Neural crest cell (in vitro differentiated cells): Measurements from ENCODE around the gene SLC6A6. TPM values are rescaled to one million over a fixed set of nuclear protein-coding genes. Genes with fewer than 3 reads are reported as not detected.

ENCODE experiments used
- DNase-seq: peaks from one replicate; pipeline ENCODE4 v3.0.0; 2021; ENCODE audit warnings: low read depth, mixed read lengths, low spot score
- H3K27ac Mint-ChIP-seq: one replicate; pipeline ENCODE4 v1.8.0; 2021; ENCODE audit warnings: mild to moderate bottlenecking, mixed read lengths; ENCODE audit not compliant: unreplicated experiment
- H3K27me3 Mint-ChIP-seq: 2 replicates; pipeline ENCODE4 v1.8.0; 2021; ENCODE audit warnings: low read depth, mild to moderate bottlenecking, mixed read lengths
- H3K36me3 Mint-ChIP-seq: 2 replicates; pipeline ENCODE4 v1.8.0; 2021; ENCODE audit warnings: low read depth, mild to moderate bottlenecking, mixed read lengths
- H3K4me1 Mint-ChIP-seq: 2 replicates; pipeline ENCODE4 v1.8.0; 2021; ENCODE audit warnings: mixed read lengths
- H3K4me3 Mint-ChIP-seq: one replicate; pipeline ENCODE4 v1.8.0; 2021; ENCODE audit warnings: mild to moderate bottlenecking, mixed read lengths
- H3K9me3 Mint-ChIP-seq: 2 replicates; pipeline ENCODE4 v1.8.0; 2021; ENCODE audit warnings: mixed read lengths
- CTCF ChIP-seq: fragments of 200-600 bp; sonication (generic); conservative IDR thresholded peaks from 2 replicates; pipeline ENCODE4 v1.5.0; 2021; ENCODE audit warnings: antibody characterized with exemption, mild to moderate bottlenecking
- total RNA-seq: library from RNA; stranded (reverse); gene quantifications from 2 replicates; pipeline ENCODE4 v1.2.1, GENCODE V29; 2021

SLC6A6 gene
- total RNA-seq, 1 donor from 2014 or later = 33.8 TPM

- no peak for TF ChIP-seq CTCF
- Mint-ChIP-seq H3K4me3 (no peak overlapping the region), H3K27me3 (no peaks in the 10 kb centered on the region), H3K36me3 (no peaks in the 10 kb centered on the region), H3K9me3 (no peaks in the 10 kb centered on the region), H3K27ac (no peak overlapping the region), H3K4me1 (peaks cover 34% of the 10 kb centered on the region)
- no peak for DNase-seq
These were observed 23.9 kb downstream of the SLC6A6 start for GRCh38 chr3:14426305-14426620.

GRCh38 chr3:14428087-14429033 lies 26.0 kb downstream of the SLC6A6 start:
- H3K9me3 Mint-ChIP-seq = no peaks in the 10 kb centered on the region
- no peak overlapping the region for H3K27ac Mint-ChIP-seq
- TF ChIP-seq CTCF = no peak
- DNase-seq = no peak
- H3K36me3 Mint-ChIP-seq = no peaks in the 10 kb centered on the region
- H3K4me3 Mint-ChIP-seq = no peak overlapping the region
- no peaks in the 10 kb centered on the region for H3K27me3 Mint-ChIP-seq
- H3K4me1 Mint-ChIP-seq = peaks cover 52% of the 10 kb centered on the region

- DNase-seq = no peak
- TF ChIP-seq CTCF = no peak
- Mint-ChIP-seq H3K4me3 (no peak overlapping the region), H3K9me3 (no peaks in the 10 kb centered on the region), H3K27ac (peak overlapping the region; percentile 27), H3K27me3 (no peaks in the 10 kb centered on the region), H3K4me1 (peaks cover 57% of the 10 kb centered on the region), H3K36me3 (no peaks in the 10 kb centered on the region)
These were observed 26.8 kb downstream of the SLC6A6 start for GRCh38 chr3:14429237-14429636.

GRCh38 chr3:14429640-14430039 lies 27.2 kb downstream of the SLC6A6 start:
- no peak for TF ChIP-seq CTCF
- H3K4me1 Mint-ChIP-seq = peaks cover 61% of the 10 kb centered on the region
- DNase-seq = no peak
- H3K27me3 Mint-ChIP-seq = no peaks in the 10 kb centered on the region
- no peaks in the 10 kb centered on the region for H3K36me3 Mint-ChIP-seq
- H3K9me3 Mint-ChIP-seq = no peaks in the 10 kb centered on the region
- peak overlapping the region; percentile 10 for H3K27ac Mint-ChIP-seq
- H3K4me3 Mint-ChIP-seq = no peak overlapping the region

- no peak for TF ChIP-seq CTCF
- no peak overlapping the region for H3K4me3 Mint-ChIP-seq
- H3K36me3 Mint-ChIP-seq = no peaks in the 10 kb centered on the region
- DNase-seq = no peak
- H3K4me1 Mint-ChIP-seq = peaks cover 64% of the 10 kb centered on the region
- no peaks in the 10 kb centered on the region for H3K27me3 Mint-ChIP-seq
- no peak overlapping the region for H3K27ac Mint-ChIP-seq
- H3K9me3 Mint-ChIP-seq = no peaks in the 10 kb centered on the region
These were observed 27.6 kb downstream of the SLC6A6 start for GRCh38 chr3:14430053-14430452.
